GM18511 (cell line): ENCODE data around the gene LRPPRC.

Source experiments
- ATAC-seq: cut with Tn5 transposase; IDR thresholded peaks from one replicate; pipeline ENCODE4 v1.9.1; 2021; ENCODE audit warnings: mild to moderate bottlenecking, moderate library complexity; ENCODE audit not compliant: unreplicated experiment

The LRPPRC gene

GRCh38 chr2:43980902-43981301, 14.9 kb downstream of the LRPPRC start:
- ATAC-seq, result no peak

GRCh38 chr2:43977677-43978375, 18.0 kb downstream of the LRPPRC start:
- no peak for ATAC-seq

GRCh38 chr2:43960921-43961320, 34.9 kb downstream of the LRPPRC start:
- ATAC-seq, result no peak

GRCh38 chr2:43958397-43959275, 37.2 kb downstream of the LRPPRC start:
- ATAC-seq, result no peak

GRCh38 chr2:43950383-43951008, 45.3 kb downstream of the LRPPRC start:
- no peak for ATAC-seq

- ATAC-seq, result no peak
Measured at GRCh38 chr2:43948370-43948769, 47.4 kb downstream of the LRPPRC start.

- no peak for ATAC-seq
Measured at GRCh38 chr2:43946685-43947084, 49.1 kb downstream of the LRPPRC start.

GRCh38 chr2:43945439-43945838, 50.4 kb downstream of the LRPPRC start:
- no peak for ATAC-seq

- ATAC-seq, result no peak
Measured at GRCh38 chr2:43944915-43945314, 50.9 kb downstream of the LRPPRC start.

GRCh38 chr2:43943809-43944452, 51.9 kb downstream of the LRPPRC start:
- no peak for ATAC-seq

- ATAC-seq, result no peak
Measured at GRCh38 chr2:43943323-43943722, 52.5 kb downstream of the LRPPRC start.

- ATAC-seq, result no peak
Measured at GRCh38 chr2:43942881-43943280, 52.9 kb downstream of the LRPPRC start.

GRCh38 chr2:43941966-43942365, 53.8 kb downstream of the LRPPRC start:
- no peak for ATAC-seq

- ATAC-seq, result no peak
Measured at GRCh38 chr2:43941359-43941758, 54.4 kb downstream of the LRPPRC start.

GRCh38 chr2:43939695-43940256, 56.0 kb downstream of the LRPPRC start:
- ATAC-seq, result no peak

GRCh38 chr2:43937269-43937820, 58.4 kb downstream of the LRPPRC start:
- ATAC-seq, result no peak

GRCh38 chr2:43934567-43934966, 61.2 kb downstream of the LRPPRC start:
- ATAC-seq, result no peak

- no peak for ATAC-seq
Measured at GRCh38 chr2:43931293-43931692, 64.5 kb downstream of the LRPPRC start.

- ATAC-seq, result no peak
Measured at GRCh38 chr2:43927442-43927841, 68.3 kb downstream of the LRPPRC start.

GRCh38 chr2:43925431-43925830, 70.4 kb downstream of the LRPPRC start:
- ATAC-seq, result no peak

- no peak for ATAC-seq
Measured at GRCh38 chr2:43924463-43924862, 71.3 kb downstream of the LRPPRC start.
